ELR (cell line): ENCODE data around the gene TRIM29.

Experiments
- DNase-seq: peaks from one replicate; pipeline ENCODE4 v3.0.0-alpha.2; 2015; ENCODE audit warnings: low read depth

TRIM29 gene

DNA sequence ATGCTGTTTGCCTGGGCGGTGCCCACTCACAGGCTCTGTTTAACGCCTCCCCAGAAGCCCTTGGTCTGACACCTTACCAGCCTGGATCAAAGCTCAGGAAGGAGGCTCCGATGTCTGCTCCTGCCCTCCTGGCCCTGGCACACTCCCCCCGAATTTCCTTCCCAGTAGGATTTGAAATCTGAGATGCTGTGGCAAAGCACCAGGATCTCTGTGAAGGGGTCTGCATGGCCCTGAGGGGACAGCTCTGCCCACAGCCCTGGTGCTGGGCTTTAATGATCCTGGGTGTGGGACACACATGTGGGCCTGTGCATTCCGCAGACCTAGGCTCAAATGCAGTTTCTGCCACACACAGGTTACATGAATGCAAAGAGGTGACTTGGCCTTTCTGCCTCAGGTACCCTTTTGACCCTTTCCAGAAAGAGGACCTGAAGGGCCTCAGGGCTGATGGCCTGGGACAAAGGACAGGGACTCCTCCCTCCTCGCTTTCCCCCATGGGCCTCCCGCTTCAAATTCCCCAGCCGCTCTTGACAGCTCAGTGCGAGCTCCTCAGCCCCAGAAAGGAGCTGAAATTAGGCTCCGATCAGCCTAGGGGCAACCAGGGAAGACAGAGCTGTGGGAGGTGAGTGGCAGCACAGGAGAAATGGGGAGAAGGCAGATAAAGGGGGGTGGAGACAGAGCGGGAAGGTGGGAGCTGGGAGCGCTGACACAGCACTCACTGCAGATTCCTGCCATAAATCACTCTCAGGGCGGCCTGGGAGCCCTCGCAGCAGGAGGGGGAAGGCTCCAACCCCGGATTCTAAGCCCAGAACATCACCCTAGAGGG, 41.3 kb downstream of the TRIM29 start:
- DNase-seq = no peak

DNA sequence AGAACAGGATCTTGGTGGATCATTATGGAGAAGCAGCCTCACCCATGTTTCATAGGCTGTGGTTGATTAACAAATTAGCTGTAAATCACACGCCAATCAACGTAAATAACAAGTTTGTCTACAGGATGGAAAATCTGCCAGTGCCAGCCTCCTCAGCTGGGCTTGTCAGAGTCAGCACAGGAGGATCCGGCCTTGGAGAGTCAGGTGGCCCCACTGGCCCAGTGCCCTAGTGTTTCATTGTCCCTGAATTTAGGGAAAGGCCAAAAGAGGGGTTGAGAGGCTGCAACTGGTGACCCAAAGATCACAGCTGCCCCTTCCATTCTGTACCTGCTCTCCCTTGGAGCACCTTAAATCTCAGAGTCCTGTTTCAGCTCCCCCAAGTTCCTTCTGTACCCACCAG, 42.4 kb downstream of the TRIM29 start:
- no peak for DNase-seq

DNA sequence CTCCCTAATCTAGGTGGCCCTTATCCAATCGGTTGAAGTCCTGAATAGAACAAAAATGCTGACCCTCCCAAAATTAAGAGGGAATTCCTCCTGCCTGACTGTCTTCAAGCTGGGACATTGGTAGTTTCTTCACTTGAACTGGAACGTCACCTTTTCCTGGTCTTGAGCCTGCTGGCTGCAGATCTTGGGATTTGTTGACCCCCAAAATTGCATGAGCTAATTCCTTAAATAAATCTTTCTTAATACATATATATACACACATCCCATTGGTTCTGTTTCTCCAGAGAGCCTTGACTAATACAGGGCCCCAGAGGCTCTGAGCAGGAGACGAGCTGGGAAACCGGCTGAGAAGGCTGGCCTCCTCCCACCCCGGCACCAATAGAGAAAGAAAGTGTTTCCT, 46.2 kb downstream of the TRIM29 start:
- no peak for DNase-seq

DNA sequence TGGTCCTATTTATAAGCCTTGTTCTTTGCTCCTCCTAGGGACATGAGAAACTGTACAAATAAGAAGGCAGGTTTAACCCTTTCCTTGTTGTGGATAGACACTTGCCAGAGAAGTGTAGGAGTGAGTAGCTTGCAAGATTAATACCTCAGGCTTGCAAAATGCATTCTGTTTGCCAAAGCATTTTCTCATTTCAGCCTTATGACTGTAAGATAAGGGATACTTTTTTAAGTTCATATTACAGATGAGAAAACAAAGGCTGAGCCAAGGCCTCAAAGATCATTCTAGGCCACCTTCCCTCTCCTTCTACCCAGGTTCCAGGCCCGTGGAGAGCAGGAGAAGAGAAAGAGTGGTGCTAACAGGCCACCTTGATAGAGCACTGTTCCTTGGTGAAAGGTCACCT, 46.8 kb downstream of the TRIM29 start:
- no peak for DNase-seq

- DNase-seq = no peak
Observed at GRCh38 chr11:120090411-120090810, 47.5 kb downstream of the TRIM29 start.

DNA sequence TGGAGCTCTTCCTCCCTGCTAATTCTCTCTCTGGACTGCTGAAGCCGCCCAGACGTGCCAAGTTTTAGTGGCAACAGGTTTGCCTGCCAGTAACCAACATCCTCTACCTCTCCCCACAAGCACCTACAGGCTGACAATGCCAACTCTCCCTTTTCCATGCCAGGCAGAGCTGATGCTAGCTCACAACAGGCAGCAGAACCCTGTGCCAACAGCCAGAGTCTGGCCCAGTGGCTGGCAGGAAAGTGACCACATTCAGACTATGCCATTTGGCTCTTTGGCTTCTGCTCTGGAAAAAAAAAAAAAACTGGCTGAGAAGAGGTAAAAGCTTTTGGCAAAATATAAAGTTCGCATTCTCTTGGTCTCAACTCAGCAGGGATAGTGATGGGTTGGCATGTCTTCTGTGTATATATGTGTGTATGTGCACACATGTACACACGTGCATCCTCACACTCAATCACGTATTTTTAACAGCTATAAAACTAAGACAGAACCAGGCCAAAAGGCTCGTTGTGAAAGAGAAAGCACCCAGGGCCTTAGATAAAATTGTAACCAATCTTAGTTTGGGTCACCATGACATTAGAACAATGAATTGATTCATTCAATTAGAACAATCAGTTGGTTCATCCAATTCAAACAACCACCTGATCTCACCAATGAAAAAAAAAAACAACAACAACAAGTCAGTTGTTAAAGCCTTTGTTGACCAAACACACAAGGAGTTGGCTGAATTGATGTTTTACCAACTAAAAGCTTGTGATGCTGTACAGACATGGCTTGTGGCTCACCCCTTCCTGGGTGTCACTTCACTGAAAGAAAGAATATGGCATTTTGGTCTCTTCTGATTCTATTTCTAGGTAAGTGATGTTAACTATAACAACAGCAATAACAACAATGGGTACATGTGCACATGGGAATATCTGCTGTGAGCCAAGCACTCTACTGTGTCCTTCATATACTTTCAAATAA, 48.6 kb downstream of the TRIM29 start:
- no peak for DNase-seq

- DNase-seq = no peak
Observed at GRCh38 chr11:120088056-120088455, 49.9 kb downstream of the TRIM29 start.

DNA sequence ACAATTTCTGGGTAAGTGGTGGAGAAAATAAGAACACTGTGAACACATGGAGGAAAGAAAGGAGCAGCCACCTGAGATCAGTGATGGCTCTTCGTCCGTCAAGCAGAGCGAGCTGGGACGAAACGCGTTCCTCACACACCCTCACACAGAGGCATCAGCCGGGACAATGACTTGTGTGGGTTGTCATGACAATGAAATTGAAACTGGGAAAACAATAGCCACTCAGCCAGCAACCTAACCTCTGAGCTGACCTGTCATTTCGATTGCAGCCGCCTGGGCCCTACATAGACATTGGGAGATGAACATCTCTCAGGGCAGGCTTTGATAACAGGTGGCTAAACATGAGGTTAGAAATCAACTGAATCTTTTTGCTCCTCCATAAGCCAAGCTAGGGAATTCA, 51.3 kb downstream of the TRIM29 start:
- DNase-seq = no peak

DNA sequence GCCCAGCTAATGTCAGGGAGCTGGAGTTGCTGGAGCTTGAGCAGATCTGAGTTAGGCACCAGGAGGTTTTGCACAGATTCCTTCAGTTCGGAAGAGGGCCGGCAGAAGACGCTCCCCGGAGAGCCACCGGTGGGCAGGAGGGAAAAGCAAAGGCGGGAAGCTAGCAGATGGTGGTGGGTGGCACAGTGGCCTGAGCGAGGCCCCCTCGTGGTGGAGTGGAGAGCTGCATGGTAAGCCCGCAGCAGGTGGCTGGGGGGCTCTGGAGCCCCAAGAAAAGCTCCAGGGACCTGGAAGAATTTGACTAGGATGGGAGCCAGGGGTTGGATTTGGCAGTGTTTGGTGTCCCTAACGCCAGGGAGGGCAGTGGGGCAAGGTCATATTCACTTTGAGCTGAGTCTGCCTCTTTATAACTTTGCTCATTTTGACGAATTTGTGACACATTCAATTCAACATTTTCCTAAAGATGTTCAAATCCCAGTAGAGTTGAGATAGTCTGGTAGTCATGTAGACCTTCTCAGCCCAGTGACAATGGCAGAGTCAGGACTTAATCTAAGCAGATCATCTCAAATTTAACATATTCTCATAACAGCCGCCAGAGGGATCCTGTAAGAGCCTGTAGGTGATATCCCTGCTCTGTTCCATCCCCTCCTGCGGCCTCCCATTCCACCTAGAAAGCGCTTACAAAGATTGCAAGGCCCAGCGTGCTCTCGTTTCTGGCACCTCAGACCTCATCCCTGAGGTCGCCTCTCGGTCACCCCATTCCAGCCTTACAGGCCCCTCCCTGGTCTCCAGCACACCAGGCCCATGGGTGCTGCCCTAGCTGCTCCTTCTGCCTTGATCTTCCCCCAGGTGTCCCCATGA, 57.9 kb downstream of the TRIM29 start:
- DNase-seq = peak; percentile 15

GRCh38 chr11:120078397-120078796, 59.5 kb downstream of the TRIM29 start:
- DNase-seq = no peak

GRCh38 chr11:120074076-120074475, 63.8 kb downstream of the TRIM29 start:
- DNase-seq = no peak

- no peak for DNase-seq
Observed at GRCh38 chr11:120073196-120073595, 64.7 kb downstream of the TRIM29 start.

DNA sequence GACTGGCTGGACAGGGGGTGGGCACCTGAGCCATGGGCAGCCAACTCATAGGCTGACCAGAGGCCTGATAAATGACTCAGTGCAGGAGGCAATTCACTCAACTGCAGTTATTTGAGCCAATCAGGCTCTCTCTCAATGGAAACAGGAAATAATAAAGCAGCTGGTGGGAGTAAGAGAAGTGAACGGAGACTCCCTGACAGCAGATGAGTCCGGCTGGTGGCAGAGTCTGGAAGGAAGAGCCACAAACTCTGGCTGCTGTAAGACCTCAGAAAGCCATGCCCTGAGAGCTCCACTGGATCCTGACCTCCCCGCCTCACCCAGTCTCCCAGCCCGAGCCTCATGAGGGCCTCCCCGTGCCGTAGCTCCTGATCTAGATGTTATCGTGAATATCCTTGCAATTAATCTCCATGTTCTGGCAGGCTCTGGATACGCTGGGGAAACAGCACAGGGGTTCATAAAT, 69.8 kb downstream of the TRIM29 start:
- peak; percentile 49 for DNase-seq

DNA sequence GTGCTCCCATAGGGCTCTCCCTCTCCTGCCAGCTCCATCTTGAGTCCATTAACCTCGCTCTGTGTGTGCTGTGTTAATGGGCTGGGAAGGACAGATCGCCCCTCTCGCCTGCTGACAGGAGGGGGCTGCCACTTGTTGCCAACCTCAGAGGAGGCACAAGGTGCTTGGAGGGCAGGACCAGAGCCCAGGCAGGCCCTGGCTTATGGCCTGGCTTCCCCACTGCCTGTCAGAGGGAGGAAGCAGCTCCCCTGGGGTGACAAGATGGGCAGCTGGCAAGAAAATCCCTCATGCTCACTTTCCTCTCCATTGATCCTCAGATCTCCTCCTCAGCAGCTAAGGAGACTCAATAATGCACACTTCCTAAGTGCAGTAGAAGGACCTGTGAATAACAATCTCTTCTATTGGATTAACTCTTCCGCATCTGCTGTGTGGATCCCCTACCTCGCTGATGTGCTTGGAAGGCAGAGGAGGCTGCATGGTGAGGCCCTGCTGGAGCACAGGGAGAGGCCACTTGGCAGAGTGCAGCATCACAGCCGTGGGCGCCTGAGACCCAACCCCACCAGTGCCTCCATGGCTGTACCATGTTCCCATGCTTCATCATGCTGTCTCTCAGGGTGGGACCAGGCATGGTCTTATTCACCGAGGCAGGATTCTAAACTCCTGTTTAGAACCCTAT, 70.3 kb downstream of the TRIM29 start:
- DNase-seq = no peak

DNA sequence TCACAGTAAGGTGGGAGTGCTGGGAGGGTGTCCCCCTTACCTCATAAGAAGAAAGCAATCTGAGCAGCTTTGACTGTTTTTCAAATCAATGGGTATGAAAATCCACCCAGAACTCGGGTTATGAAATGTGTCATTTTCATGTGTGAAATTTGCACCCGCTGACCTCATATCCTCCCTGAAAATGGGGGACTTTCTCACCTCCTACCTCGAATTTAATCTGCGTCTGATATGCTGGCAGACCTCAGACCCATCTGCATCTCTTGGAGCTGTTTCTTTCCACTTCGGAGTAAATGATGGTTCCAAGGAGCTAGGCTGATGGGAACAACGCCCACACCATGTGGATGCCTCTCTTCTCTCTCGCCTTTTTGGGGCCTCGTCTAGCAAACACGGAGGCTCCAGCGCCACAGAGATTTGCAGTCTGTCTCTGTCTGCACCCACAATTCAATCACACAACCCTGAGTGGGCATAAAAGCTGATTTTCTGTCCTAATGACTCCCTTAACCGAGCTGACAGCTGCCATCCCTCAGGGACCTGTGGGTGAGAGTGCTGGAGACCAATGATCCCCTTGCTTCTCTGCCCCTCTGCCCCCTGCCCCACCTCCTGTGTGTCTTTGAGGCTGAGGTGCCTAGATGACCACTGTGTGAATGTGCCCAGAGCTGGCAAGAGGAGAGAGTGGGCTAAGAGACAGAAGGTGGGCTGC, 71.0 kb downstream of the TRIM29 start:
- no peak for DNase-seq

DNA sequence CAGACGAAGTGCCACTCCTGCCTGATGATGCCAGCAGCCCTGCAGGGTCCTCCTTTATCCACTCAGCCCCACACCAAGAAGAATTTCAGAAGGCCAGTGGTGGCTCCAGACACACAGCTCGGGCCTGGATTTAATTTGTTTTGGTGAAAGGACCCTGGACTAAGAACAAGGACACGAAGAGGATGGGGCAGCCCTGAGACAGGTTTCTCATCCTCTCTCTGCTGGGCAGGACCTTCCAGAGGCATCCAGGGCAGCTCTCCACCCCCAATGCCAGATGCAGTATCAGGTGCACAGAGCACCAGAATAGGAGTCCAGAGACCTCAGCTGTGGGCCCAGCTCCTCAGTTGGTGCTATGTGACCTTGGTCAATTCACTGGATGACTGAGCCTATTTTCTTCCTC, 72.0 kb downstream of the TRIM29 start:
- DNase-seq = no peak

GRCh38 chr11:120065176-120065575, 72.7 kb downstream of the TRIM29 start:
- DNase-seq = no peak

DNA sequence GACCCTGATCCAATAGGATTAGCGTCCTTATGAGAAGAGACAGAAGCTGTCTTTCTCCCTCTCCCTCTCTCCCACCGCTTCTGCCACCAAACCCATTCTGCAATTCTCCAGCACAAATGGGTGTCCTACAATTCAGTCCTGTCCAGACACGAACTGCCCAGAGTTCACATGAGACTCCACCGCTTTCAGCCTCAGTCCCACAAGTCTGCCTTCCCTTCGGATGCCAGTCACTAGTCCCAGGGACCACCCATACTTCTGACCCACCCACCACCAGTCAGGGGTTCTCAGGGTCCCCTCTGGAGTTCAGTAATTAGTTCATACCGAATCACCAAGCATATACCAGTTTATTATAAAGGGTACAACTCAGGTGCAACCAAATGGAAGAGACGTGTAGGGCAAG, 73.6 kb downstream of the TRIM29 start:
- DNase-seq = no peak

GRCh38 chr11:120063686-120064340, 74.1 kb downstream of the TRIM29 start:
- no peak for DNase-seq

DNA sequence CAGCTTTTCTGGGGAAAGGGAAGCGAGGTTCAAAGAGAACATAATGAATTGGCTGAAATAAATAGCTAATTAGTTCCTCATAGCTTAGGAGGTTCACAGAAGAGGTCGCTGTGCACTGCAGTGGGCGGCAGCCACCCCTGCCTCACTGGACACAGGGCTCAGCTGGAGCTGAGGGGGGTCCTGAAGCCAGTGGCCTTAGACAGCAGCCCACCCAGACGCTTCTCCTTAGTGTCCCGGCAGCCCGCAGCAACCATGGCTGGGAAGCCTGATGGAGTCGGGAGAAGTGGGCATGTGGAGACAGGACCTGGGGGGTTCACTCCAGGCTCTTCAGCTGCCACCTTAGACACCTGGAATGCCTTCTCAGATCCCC, 75.4 kb downstream of the TRIM29 start:
- DNase-seq = no peak
